HG02840 (cell line): ENCODE results near the gene PCGF3.
"Not testable (repeated sequence)": the region's sequence is repeated elsewhere in the genome, so short reads cannot be mapped to it uniquely, and the experiment has no call there.

Experiments
- ATAC-seq: cut with Tn5 transposase; IDR thresholded peaks from one replicate; pipeline ENCODE4 v1.9.1; 2021; ENCODE audit warnings: mild to moderate bottlenecking, moderate library complexity, moderate number of reproducible peaks; ENCODE audit not compliant: unreplicated experiment, low FRiP score

PCGF3 gene

DNA sequence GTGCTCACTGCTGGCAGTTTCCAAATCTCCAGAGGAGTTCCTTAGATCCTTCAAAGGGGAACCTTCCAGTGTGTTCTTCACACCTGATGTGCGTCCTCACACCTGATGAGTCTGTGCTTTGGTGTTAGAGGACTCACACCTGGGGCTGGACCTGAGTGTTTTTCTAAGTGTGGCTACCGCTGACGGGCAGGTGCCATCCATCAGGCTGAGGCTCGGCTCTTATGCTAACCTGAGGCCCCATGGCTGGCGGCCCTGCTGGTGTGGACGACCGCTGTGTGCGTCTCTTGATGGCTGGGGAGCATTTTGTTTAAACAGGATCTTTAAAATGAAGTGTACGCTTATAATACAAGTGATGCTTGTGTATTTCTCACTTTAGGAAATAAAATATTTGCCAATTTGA is 28.4 kb downstream of the PCGF3 start:
- no peak for ATAC-seq

DNA sequence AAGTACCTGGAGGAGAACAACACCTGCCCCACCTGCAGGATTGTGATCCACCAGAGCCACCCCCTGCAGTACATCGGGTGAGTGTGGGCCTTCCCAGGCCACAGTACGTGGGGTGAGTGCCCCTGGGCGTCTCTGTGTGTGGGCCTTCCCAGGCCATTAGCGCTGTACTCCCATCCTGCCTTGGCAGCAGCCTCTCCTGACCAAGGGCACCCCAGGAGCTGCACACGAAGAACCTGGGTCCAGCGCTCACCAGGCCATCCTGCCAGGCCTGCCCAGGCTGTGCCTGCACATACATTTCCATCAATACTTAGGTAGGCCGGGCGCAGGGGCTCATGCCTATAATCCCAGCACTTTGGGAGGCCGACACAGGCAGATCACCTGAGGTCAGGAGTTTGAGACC is 29.3 kb downstream of the PCGF3 start:
- no peak for ATAC-seq

DNA sequence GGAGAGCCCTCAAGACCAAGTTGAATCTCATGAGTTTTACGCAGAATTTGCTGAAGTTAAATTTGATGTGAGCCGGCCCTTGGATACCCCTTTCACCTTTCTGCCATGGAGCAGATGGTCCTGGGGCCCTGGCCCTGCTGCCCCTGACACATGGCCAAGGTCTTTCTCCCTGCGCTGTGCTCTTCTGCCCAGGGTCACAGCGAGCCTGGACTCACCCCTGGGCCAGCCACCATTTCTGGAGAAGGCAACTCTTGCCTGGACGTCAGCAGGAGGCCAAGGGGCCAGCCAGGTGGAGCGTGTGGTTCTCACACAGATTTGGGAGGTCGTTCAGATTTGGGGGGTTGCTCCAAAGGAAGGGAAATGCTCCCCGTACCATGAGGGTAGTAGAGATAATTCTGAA is 30.0 kb downstream of the PCGF3 start:
- no peak for ATAC-seq

DNA sequence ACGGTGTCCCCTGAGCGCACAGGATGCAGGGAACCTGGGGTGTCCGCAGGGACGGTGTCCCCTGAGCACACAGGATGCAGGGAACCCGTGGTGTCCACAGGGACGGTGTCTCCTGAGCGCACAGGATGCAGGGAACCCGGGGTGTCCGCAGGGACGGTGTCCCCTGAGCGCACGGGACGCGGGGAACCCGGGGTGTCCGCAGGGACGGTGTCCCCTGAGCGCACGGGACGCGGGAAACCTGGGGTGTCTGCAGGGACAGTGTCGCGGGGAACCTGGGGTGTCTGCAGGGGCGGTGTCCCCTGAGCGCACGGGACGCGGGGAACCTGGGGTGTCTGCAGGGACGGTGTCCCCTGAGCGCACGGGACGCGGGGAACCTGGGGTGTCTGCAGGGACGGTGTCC is 30.9 kb downstream of the PCGF3 start:
- ATAC-seq = not testable (repeated sequence)

DNA sequence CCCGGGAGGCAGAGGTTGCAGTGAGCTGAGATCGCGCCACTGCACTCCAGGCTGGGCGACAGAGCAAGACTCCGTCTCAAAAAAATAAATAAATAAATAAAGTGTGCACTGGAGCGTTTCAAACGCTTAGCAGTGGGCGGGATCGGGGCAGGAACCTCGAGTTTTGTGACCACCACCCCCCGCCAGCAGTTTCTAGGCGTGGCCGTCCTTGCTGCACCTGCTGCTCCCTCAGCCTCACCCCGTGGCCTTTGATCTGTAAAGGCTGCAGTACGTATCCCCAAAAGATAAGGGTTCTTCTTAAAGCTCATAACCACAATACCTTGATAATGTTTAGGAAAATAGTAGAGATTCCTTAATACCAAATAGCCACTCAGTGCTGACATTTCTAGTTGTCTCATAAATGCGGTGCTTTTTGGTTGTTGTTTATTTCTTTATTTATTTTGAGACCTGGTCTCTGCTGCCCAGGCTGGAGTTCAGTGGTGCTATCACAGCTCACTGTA is 33.2 kb downstream of the PCGF3 start:
- no peak for ATAC-seq

DNA sequence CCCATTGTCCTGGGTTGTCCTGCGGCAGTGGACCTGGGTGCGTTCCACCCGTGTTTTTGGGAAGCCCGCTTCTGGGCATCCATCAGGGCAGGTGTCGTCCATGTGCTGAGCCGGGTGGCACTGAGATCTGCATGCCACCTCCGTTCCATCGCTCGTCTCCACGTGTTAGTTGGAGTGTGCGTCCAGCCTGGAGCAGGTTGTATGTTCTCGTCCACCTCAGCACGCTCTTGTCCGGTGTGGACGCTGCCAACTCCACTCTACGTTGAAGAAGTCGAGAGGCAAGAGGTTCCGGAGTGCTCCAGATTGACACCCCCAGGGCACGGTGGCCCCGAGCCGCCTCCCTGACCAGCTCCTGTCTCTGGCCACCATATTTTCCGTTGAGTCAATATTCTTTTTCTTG is 33.9 kb downstream of the PCGF3 start:
- no peak for ATAC-seq

DNA sequence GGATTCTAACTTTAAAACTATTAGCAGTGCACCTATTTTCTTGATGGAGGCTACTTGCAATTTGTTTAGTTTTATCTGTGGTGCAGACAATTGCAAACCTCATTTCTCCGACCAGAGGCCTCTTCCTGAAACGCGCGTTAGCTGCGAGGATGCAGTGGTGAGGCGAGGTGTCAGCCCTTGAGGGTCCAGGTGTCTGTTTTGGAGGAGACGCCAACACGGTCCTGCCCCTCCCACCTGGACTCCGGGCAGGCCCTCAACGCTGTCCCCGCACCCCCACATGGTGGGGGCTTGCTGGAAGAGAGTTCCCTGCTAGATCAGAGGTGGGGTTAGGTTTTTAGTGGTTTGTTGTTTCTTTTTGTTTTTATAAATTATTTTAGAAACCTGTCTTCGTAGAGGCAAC is 34.4 kb downstream of the PCGF3 start:
- no peak for ATAC-seq

DNA sequence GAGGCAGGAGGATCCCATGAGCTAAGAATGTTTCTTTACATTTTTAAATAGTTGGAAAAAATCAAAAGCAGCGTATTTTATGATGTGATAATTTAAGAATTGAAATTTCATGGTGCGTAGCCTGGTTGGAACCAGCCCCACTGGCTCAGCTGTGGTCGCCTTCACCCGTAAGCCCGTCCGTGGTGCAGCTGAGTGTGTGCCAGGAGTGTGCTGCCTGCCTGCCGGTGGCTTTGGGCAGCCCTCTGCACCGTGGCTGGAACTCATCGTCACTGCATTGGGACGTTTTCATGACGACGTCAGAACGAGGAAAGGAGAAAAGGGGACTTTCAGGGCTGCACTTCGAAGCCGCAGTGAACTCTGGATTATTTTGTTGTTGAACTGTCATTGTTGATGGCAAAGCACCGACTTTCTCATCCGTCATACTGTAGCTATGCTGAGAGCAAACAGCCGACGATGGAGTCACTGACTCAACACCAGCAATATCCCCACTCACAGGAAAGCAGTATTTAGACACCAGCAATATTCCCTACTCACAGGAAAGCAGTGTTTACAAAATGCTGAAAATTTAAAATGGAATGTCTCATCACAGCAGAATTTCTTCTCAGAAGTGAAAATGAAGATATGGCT is 35.1 kb downstream of the PCGF3 start:
- ATAC-seq = no peak

DNA sequence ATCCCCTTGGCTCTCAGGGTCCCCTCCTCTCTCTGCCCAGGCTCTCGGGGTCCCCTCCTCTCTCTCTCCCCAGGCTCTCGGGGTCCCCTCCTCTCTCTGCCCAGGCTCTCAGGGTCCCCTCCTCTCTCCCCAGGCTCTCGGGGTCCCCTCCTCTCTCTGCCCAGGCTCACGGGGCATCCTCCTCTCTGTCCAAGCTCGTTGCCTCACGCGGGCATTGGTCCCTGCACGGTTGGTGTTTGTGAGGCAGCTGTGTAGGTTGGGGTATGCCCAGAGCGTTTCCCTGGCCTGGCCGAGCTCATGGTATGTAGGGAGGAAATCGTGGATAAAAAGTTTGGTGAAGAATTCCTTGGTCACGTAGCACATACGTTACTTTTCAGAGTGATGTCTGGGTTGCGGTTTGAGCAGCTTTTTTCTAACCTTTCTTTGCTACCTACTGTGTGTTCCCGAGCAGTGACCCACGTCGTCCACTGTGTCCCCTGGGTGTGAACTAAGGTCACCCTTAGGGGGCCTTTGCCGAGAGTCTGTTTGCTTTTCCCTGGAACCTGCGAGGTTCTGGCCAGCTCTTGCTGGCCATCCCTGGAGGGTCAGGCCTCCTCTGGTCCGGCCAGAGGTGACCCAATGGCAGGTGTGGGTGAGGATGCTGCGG is 36.6 kb downstream of the PCGF3 start:
- ATAC-seq = no peak

DNA sequence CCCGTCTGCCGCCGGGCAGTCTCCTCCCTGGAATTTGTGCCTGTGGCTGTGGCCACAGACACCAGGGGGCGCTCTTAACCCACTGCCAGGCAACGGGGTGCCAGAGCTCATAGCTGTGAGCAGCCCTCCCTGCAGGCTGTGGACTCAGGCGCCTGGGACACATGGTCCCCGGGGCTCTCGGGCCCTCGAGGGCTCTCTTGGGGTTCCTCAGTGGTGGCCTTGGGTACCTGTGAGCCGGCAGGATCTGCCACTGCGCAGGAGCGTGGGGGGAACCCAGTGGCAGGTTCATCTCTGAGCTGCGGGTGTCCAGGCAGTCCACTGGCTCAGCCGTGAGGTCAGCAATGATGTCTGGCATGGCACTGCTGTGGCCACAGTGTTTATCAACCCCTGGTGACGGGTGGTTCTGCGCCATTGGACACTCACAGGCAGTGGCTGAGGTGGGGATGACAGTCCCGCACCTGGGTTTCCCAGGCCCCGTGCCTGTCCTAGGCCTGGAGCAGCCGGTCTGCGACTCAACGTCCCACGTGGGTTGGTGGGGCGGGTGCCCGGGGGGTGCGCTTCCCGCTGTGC is 37.2 kb downstream of the PCGF3 start:
- ATAC-seq = no peak

DNA sequence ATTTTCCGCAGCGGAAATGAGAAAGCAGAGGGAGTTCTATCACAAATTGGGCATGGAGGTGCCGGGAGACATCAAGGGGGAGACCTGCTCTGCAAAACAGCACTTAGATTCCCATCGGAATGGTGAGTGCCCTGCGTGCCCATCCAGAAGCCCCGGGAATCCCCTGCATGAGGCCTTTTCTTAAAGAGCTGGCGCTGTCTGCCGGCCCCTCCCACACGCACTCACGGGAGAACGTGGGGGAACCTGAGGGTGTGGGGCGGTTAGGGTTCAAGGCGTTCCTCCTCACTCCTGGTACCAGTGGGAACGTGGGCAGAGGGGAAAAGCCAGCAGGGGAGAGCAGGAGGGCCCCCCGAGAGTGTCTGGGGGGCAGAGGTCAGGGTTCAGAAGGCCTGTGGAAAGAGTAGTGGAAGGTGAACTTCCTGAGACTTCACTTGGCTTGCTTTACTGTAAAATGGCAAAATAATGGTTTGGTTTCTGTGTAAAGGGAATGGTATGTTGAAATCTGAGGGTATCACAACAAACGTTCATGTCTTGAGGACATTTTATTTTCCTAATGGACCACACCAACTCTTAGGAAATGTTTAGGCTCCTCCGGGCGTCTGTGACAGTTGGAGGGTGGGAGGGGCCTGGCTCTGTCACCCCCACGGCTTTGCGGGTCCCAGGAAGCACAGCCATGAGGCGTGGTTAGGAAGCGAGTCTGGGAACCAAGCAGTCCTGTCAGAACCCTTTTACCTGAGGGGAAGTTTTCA is 38.0 kb downstream of the PCGF3 start:
- ATAC-seq = no peak

DNA sequence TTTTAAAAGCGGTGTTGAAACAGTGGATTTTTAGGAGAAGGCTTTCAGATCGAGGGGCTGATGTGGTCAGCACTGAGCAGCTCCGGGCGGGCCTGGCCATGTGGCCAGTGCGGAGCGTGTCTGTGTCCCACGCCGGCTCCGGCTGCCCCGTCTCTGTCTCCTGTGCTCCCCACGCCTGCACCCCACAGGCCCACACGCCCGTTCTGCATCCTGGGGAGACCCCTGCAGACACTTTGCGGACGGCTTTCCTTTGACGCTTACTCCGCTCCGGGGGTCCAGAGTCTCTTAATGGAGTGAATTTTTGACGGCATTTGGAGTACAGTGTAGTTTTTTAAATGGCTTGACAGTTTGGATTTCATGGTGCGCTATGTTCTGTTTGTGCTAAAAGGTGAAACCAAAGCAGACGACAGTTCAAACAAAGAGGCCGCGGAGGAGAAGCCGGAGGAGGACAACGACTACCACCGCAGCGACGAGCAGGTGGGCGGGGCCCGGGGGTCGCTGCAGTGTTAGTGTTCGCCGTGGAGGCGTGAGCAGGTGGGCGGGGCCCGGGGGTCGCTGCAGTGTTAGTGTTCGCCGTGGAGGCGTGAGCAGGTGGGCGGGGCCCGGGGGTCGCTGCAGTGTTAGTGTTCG is 38.7 kb downstream of the PCGF3 start:
- no peak for ATAC-seq

DNA sequence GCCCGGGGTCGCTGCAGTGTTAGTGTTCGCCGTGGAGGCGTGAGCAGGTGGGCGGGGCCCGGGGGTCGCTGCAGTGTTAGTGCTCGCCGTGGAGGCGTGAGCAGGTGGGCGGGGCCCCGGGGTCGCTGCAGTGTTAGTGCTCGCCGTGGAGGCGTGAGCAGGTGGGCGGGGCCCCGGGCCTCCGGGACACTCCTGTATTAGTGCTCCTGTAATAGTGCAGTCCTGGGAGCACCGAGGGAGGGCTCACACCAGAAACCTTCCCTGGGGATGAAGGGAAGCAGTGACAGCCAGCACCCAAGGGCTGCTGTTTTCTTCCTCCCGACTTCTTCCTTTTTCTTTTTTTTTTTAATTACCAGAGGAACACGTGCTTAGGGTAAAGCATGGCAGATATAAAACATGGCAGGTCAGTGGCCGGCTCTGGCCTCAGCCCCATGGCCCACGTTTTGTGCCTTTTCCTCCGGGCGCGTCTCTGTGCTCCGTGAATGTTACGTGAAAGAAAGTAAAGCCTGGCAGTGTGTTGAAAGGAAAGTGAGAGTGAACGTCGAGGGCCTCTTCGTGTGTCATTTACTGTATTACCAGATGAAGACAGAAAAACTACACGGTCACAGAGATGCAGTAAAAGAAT is 42.0 kb downstream of the PCGF3 start:
- ATAC-seq = no peak

DNA sequence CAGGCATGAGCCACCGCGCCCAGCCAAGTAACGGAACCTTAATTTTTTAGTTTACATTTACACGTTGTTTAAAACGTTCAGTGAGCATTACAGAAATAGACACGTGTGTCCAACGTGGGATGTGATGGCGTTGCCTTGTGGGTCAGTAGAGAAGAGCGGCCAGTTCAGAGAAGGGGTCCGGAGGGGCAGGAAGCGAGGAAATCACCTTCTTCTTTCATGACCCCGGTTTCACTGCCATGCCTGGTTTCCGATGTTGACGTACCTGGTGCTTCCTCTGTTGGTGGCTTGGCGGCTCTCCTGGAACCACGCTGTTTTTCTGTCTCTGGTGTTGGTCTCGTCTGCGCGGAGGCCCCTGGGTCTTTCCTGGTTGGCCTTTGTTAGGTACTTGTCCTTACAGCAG is 42.8 kb downstream of the PCGF3 start:
- no peak for ATAC-seq

DNA sequence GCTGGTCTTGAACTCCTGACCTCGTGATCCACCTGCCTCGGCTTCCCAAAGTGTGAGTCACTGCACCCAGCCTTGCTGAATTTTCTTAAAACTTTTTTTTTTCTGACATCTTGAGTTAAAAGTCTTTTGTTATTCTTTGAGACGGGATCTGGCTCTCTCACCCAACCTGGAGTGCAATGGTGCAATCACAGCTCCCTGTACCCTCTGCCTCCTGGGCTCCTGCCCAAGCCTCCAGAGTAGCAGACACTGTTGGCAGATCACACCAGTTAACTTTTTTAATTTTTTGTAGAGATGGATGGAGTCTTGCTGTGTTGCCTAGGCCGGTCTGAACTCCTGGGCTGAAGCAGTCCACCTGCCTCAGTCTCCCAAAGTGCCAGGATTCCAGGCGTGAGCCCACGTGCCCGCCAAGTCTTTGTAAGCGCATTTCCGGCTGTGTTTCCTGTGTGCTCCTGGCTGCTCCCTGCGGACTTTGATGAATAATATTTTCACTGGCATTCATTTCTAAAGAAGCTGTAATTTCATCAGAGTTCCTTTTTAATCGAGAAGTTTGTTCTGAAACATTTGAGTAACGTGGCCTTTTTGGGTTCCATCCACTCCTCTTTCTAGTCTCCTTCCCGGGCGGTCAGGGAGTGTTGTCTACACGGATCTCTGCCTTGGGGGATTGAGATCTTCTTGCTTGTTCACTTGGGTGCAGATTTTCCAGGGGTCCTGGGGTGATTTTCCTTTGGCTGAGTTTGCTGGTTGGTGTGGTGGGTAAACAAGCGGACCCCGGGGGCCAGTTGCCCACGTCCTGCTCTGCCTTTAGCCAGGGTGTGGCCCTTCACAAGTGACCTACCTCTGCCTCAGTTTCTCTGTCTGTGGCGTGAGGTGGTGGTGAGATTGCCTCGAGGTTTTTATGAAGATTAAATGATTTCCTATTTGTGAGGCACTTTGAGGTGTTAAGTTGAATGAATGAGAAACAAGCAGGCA is 44.4 kb downstream of the PCGF3 start:
- ATAC-seq = no peak

DNA sequence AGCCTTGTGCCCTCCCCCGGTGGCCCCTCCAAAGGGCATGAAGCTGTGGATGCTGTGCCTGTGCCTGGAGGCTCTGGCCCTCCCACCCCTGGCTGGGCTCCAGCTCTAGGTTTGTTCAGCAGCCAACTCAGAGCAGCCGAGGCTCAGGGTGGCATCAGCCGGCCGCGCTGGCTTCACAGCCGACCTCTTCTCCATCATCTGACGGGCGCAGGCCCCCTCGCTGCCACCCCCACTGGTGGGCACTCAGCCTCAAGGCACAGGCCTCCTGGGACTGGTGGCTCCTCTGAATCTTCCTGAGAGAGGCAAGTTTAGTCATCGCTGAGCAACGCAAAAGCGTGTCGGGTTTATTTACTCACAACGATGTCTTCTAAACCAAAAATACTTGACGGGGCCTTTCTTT is 46.0 kb downstream of the PCGF3 start:
- no peak for ATAC-seq

DNA sequence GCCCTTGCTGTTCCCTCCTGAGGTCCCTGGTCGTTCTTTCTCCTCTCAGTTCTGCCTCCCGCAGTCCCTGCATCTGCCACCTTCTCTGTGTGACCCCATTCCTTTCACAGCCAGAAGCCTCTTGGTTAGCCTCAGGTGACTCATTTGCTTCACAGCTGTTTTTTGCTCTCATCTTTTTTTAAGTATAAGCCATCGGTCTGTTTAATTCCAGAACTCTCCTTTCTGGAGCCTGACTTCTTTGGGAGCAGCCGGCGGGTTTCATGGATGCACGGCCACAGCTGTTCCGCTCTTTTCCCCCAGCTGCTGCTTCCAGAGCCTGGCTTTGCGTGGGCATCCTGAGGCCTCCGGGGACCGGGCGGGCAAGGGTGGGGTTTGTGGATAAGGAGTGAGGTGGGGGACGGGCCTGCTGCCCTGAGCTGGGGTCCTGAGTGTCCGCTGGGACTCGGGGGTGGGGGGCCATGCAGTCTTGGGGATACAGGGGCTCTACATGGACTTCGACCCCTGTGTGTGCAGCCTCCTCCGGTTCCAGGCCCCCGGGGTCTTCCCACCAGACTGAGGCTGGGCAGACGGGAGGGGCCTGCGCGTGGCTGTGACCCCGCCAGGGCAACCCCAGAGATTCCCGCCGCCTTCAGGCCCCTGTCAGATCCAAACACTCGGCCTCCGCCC is 46.7 kb downstream of the PCGF3 start:
- no peak for ATAC-seq

DNA sequence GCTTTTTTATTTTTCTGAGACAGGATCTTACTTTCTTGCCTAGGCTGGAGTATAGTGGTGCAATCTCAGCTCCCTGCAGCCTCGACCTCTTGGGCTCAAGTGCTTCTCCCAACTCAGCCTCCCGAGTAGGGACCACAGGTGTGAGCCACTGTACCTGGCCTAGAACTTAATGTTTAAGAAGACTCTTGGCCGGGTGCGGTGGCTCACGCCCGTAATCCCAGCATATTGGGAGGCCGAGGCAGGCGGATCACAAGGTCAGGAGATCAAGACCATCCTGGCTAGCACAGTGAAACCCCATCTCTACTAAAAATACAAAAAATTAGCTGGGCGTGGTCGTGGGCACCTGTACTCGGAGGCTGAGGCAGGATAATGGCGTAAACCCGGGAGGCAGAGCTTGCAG is 47.6 kb downstream of the PCGF3 start:
- not testable (repeated sequence) for ATAC-seq
